ENCODE data around the gene RIPOR2.

DNA sequence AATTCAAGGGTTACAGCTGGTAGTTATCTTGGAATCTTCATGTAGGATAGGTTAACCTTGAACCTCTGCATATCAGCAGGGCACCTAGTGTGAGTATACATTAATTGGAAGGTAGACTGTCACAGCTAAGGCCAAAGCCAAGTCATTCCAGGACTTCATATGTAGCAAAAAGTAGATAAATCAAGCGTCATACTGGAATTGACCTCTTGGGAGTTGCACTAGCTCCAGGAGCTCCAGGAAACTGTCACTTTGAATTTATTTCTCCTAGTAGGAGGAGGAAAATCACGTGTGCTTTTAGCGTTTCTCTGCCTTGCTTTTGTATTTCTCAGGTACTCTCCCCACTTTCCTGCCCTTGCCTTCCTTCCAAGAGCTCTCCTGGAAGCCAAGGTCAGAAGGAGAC is 30.3 kb downstream of the RIPOR2 start:
- TF ChIP-seq, protein P1, sequence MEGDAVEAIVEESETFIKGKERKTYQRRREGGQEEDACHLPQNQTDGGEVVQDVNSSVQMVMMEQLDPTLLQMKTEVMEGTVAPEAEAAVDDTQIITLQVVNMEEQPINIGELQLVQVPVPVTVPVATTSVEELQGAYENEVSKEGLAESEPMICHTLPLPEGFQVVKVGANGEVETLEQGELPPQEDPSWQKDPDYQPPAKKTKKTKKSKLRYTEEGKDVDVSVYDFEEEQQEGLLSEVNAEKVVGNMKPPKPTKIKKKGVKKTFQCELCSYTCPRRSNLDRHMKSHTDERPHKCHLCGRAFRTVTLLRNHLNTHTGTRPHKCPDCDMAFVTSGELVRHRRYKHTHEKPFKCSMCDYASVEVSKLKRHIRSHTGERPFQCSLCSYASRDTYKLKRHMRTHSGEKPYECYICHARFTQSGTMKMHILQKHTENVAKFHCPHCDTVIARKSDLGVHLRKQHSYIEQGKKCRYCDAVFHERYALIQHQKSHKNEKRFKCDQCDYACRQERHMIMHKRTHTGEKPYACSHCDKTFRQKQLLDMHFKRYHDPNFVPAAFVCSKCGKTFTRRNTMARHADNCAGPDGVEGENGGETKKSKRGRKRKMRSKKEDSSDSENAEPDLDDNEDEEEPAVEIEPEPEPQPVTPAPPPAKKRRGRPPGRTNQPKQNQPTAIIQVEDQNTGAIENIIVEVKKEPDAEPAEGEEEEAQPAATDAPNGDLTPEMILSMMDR (tag by site-specific recombination; IDR thresholded peaks at IDR 0.05): no peak
- TF ChIP-seq, protein P2, sequence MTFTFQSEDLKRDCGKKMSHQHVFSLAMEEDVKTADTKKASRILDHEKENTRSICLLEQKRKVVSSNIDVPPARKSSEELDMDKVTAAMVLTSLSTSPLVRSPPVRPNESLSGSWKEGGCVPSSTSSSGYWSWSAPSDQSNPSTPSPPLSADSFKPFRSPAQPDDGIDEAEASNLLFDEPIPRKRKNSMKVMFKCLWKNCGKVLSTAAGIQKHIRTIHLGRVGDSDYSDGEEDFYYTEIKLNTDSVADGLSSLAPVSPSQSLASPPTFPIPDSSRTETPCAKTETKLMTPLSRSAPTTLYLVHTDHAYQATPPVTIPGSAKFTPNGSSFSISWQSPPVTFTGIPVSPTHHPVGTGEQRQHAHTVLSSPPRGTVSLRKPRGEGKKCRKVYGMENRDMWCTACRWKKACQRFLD (tag by site-specific recombination; IDR thresholded peaks at IDR 0.05): no peak
- TF ChIP-seq ZNF354C (tag by site-specific recombination; IDR thresholded peaks at IDR 0.05; ENCODE audit: borderline replicate concordance, low read depth): no peak
- TF ChIP-seq ZNF571 (tag by site-specific recombination; IDR thresholded peaks at IDR 0.05): no peak
- no peak for TF ChIP-seq ZNF214 (tag by site-specific recombination; IDR thresholded peaks at IDR 0.05; ENCODE audit: borderline replicate concordance)
- no peak for TF ChIP-seq ZNF23 (tag by site-specific recombination; IDR thresholded peaks at IDR 0.05; ENCODE audit: borderline replicate concordance)
- TF ChIP-seq, protein P3, sequence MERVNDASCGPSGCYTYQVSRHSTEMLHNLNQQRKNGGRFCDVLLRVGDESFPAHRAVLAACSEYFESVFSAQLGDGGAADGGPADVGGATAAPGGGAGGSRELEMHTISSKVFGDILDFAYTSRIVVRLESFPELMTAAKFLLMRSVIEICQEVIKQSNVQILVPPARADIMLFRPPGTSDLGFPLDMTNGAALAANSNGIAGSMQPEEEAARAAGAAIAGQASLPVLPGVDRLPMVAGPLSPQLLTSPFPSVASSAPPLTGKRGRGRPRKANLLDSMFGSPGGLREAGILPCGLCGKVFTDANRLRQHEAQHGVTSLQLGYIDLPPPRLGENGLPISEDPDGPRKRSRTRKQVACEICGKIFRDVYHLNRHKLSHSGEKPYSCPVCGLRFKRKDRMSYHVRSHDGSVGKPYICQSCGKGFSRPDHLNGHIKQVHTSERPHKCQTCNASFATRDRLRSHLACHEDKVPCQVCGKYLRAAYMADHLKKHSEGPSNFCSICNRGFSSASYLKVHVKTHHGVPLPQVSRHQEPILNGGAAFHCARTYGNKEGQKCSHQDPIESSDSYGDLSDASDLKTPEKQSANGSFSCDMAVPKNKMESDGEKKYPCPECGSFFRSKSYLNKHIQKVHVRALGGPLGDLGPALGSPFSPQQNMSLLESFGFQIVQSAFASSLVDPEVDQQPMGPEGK (tag by site-specific recombination; IDR thresholded peaks at IDR 0.05): no peak
- TF ChIP-seq, protein P4, sequence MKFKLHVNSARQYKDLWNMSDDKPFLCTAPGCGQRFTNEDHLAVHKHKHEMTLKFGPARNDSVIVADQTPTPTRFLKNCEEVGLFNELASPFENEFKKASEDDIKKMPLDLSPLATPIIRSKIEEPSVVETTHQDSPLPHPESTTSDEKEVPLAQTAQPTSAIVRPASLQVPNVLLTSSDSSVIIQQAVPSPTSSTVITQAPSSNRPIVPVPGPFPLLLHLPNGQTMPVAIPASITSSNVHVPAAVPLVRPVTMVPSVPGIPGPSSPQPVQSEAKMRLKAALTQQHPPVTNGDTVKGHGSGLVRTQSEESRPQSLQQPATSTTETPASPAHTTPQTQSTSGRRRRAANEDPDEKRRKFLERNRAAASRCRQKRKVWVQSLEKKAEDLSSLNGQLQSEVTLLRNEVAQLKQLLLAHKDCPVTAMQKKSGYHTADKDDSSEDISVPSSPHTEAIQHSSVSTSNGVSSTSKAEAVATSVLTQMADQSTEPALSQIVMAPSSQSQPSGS (tag by site-specific recombination; IDR thresholded peaks at IDR 0.05; ENCODE audit: low read depth): no peak

All from HEK293 (cell line).